Neural progenitor cell (in vitro differentiated cells): ENCODE data around the gene ATP8A1. TPM values are rescaled to one million over a fixed set of nuclear protein-coding genes. Genes with fewer than 3 reads are reported as not detected.
"Not testable (repeated sequence)": the region's sequence is repeated elsewhere in the genome, so short reads cannot be mapped to it uniquely, and the experiment has no call there.

Experiments used
- DNase-seq: peaks from one replicate; pipeline ENCODE4 v3.0.0-alpha.2; 2016; ENCODE audit warnings: low spot score
- H2AFZ ChIP-seq: fragments of 200-600 bp; sonication (generic); replicated peaks from 2 replicates; pipeline ENCODE4 v1.6.1; 2016; ENCODE audit warnings: antibody characterized with exemption
- H3F3A ChIP-seq: fragments of 200-600 bp; sonication (generic); 2 replicates; pipeline ENCODE4 v1.6.1; 2016; ENCODE audit warnings: antibody characterized with exemption, low read depth
- H3K27ac ChIP-seq: fragments of 200-600 bp; sonication (generic); 2 replicates; pipeline ENCODE4 v1.5.1; 2016; ENCODE audit warnings: mild to moderate bottlenecking
- H3K27me3 ChIP-seq: fragments of 200-600 bp; sonication (generic); 2 replicates; pipeline ENCODE4 v1.6.1; 2016; ENCODE audit warnings: mild to moderate bottlenecking, moderate library complexity
- H3K36me3 ChIP-seq: fragments of 200-600 bp; sonication (generic); 2 replicates; pipeline ENCODE4 v1.5.1; 2016
- H3K4me1 ChIP-seq: fragments of 200-600 bp; sonication (generic); 2 replicates; pipeline ENCODE4 v1.6.1; 2016; ENCODE audit warnings: mixed run types
- H3K4me2 ChIP-seq: fragments of 200-600 bp; sonication (generic); 2 replicates; pipeline ENCODE4 v1.6.1; 2016
- H3K4me3 ChIP-seq: fragments of 200-600 bp; sonication (generic); 2 replicates; pipeline ENCODE4 v1.5.1; 2016
- H3K79me2 ChIP-seq: fragments of 200-600 bp; sonication (generic); 2 replicates; pipeline ENCODE4 v1.6.1; 2016; ENCODE audit warnings: low read depth
- H3K9ac ChIP-seq: fragments of 200-600 bp; sonication (generic); 2 replicates; pipeline ENCODE4 v1.6.1; 2016
- H3K9me3 ChIP-seq: fragments of 200-600 bp; sonication (generic); 2 replicates; pipeline ENCODE4 v1.5.1; 2016; ENCODE audit warnings: low read depth
- H4K20me1 ChIP-seq: fragments of 200-600 bp; sonication (generic); 2 replicates; pipeline ENCODE4 v1.6.1; 2016; ENCODE audit warnings: low read depth
- H3K27ac Mint-ChIP-seq: 3 replicates; pipeline ENCODE4 v1.8.0; 2021; ENCODE audit warnings: mixed read lengths
- H3K27me3 Mint-ChIP-seq: 2 replicates; pipeline ENCODE4 v1.8.0; 2022; ENCODE audit warnings: low read depth, mild to moderate bottlenecking, inconsistent platforms, moderate library complexity, mixed read lengths; ENCODE audit not compliant: insufficient read depth
- H3K36me3 Mint-ChIP-seq: 3 replicates; pipeline ENCODE4 v1.8.0; 2021; ENCODE audit warnings: mixed read lengths
- H3K4me1 Mint-ChIP-seq: 3 replicates; pipeline ENCODE4 v1.8.0; 2021; ENCODE audit warnings: mixed read lengths
- H3K4me3 Mint-ChIP-seq: 3 replicates; pipeline ENCODE4 v1.8.0; 2021; ENCODE audit warnings: mild to moderate bottlenecking, moderate library complexity, mixed read lengths
- H3K9me3 Mint-ChIP-seq: 3 replicates; pipeline ENCODE4 v1.8.0; 2020; ENCODE audit warnings: mixed read lengths
- EZH2 ChIP-seq: fragments of 200-600 bp; sonication (generic); IDR thresholded peaks from 2 replicates; pipeline ENCODE4 v1.6.1; 2017; ENCODE audit warnings: antibody characterized with exemption, mild to moderate bottlenecking, moderate library complexity
- EZH2phosphoT487 ChIP-seq: fragments of 200-600 bp; sonication (generic); IDR thresholded peaks from 2 replicates; pipeline ENCODE4 v1.6.1; 2017; ENCODE audit warnings: antibody characterized with exemption
- total RNA-seq: library from RNA; depleted of rRNA; stranded (reverse); fragments of >200 nt; gene quantifications from 2 replicates; pipeline ENCODE4 v1.2.3, GENCODE V29; 2015; ENCODE audit warnings: low replicate concordance
- TF ChIP-seq, protein P1 (sequence below): fragments of 200-600 bp; sonication (generic); IDR thresholded peaks from 2 replicates; pipeline ENCODE4 v1.5.1; 2017; ENCODE audit warnings: antibody characterized with exemption, mild to moderate bottlenecking

The ATP8A1 gene
- total RNA-seq, 1 donor from 2014 or later = 46.1 TPM

DNA sequence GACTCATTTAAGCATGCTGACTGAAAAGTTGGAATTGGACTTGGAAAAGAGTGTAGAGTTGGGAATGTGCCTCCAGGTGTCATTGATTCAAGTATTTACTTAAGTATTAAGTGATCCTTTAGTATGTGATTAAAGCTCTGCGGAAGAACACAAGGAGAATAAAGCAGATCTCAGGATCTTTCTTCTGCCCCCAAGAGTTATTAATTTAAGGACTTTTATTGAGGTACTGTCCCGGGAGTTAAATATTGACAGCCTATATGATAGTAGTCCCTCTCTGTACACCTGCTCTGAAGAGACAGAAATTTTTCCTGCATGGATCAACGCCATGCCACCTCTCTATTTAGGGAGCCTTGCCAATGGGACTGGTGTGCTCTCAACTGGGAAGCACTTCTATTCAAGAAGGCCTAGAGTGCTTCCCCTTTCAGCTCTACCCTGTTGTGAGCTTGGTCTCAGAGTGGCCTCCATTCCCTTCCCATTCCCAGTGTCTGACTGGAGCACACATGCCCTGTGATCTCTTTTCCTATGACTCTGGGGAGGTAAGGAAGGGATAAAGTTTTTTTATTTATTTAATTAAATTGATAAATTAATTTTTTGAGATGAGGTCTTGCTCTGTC is 183.7 kb downstream of the ATP8A1 start:
- Histone ChIP-seq H3K27me3 (no peaks in the 10 kb centered on the region), H3K4me2 (no peak overlapping the region), H3K79me2 (no peaks in the 10 kb centered on the region), H3K4me3 (no peak overlapping the region), H4K20me1 (no peaks in the 10 kb centered on the region), H2AFZ (no peak overlapping the region), H3F3A (no peaks in the 10 kb centered on the region), H3K4me1 (no peaks in the 10 kb centered on the region), H3K27ac (no peak overlapping the region), H3K9ac (no peak overlapping the region), H3K36me3 (no peaks in the 10 kb centered on the region), H3K9me3 (no peaks in the 10 kb centered on the region)
- no peaks in the 10 kb centered on the region for H3K36me3 Mint-ChIP-seq
- TF ChIP-seq EZH2phosphoT487 (no peak), EZH2 (no peak)
- TF ChIP-seq, protein P1, sequence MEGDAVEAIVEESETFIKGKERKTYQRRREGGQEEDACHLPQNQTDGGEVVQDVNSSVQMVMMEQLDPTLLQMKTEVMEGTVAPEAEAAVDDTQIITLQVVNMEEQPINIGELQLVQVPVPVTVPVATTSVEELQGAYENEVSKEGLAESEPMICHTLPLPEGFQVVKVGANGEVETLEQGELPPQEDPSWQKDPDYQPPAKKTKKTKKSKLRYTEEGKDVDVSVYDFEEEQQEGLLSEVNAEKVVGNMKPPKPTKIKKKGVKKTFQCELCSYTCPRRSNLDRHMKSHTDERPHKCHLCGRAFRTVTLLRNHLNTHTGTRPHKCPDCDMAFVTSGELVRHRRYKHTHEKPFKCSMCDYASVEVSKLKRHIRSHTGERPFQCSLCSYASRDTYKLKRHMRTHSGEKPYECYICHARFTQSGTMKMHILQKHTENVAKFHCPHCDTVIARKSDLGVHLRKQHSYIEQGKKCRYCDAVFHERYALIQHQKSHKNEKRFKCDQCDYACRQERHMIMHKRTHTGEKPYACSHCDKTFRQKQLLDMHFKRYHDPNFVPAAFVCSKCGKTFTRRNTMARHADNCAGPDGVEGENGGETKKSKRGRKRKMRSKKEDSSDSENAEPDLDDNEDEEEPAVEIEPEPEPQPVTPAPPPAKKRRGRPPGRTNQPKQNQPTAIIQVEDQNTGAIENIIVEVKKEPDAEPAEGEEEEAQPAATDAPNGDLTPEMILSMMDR = no peak
- no peaks in the 10 kb centered on the region for H3K4me1 Mint-ChIP-seq
- peaks cover 2% of the 10 kb centered on the region for H3K9me3 Mint-ChIP-seq
- peaks cover 2% of the 10 kb centered on the region for H3K27me3 Mint-ChIP-seq
- H3K4me3 Mint-ChIP-seq = no peak overlapping the region
- H3K27ac Mint-ChIP-seq = no peak overlapping the region
- no peak for DNase-seq

DNA sequence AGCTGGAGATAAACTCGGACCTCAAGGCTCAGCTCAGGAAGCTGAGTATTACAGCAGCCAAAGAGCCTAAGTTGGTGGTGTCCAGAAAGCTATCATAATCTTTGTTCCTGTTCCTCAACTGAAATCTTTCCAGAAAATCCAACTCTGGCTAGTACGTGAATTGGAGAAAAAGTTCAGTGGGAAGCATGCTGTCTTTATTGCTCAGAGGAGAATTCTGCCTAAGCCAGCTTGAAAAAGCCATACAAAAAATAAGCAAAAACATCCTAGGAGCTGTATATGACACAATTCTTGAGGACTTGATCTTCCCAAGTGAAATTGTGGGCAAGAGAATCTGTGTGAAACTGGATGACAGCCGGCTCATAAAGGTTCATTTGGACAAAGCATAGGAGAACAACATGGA is 185.0 kb downstream of the ATP8A1 start:
- H3K27ac ChIP-seq = no peak overlapping the region
- TF ChIP-seq EZH2 (no peak), EZH2phosphoT487 (no peak)
- TF ChIP-seq, protein P1 = no peak
- Mint-ChIP-seq H3K4me3 (no peak overlapping the region), H3K36me3 (peaks cover 2% of the 10 kb centered on the region), H3K27me3 (peaks cover 2% of the 10 kb centered on the region), H3K27ac (no peak overlapping the region), H3K4me1 (peaks cover 7% of the 10 kb centered on the region), H3K9me3 (peaks cover 2% of the 10 kb centered on the region)
- DNase-seq = no peak
- H3K4me2 ChIP-seq = no peak overlapping the region
- H2AFZ ChIP-seq = no peak overlapping the region
- H3K36me3 ChIP-seq = no peaks in the 10 kb centered on the region
- H3K9me3 ChIP-seq = no peaks in the 10 kb centered on the region
- H3F3A ChIP-seq = no peaks in the 10 kb centered on the region
- no peak overlapping the region for H3K4me3 ChIP-seq
- H3K79me2 ChIP-seq = no peaks in the 10 kb centered on the region
- H3K27me3 ChIP-seq = no peaks in the 10 kb centered on the region
- H4K20me1 ChIP-seq = no peaks in the 10 kb centered on the region
- no peak overlapping the region for H3K9ac ChIP-seq
- peaks cover 6% of the 10 kb centered on the region for H3K4me1 ChIP-seq

DNA sequence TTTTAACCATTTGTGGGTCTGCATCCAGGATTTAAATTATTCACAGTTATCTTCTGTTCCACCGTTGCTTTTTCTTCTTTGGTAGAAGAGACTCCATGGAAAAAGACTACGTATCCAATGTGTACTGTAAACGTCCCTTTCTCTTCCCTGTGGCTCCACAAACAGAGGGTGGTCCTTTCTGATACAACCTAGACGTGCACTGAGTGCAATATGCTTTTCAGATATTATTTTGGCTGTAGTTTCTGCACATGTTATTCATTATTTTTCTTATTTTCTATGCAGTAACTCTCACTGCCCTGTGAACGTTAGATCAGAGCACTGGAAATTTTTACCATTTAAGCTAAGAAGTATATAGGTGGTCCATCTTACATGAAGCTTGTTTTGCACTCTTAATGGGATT is 186.9 kb downstream of the ATP8A1 start:
- Histone ChIP-seq H2AFZ (no peak overlapping the region), H4K20me1 (no peaks in the 10 kb centered on the region), H3K27me3 (no peaks in the 10 kb centered on the region), H3F3A (no peaks in the 10 kb centered on the region), H3K27ac (no peak overlapping the region), H3K4me2 (no peak overlapping the region), H3K4me1 (peaks cover 6% of the 10 kb centered on the region), H3K9me3 (no peaks in the 10 kb centered on the region), H3K4me3 (no peak overlapping the region), H3K79me2 (no peaks in the 10 kb centered on the region), H3K9ac (no peak overlapping the region), H3K36me3 (no peaks in the 10 kb centered on the region)
- Mint-ChIP-seq H3K4me1 (peaks cover 7% of the 10 kb centered on the region), H3K4me3 (no peak overlapping the region), H3K27ac (no peak overlapping the region), H3K9me3 (peaks cover 2% of the 10 kb centered on the region), H3K27me3 (no peaks in the 10 kb centered on the region), H3K36me3 (peaks cover 2% of the 10 kb centered on the region)
- no peak for TF ChIP-seq EZH2phosphoT487
- TF ChIP-seq, protein P1 = no peak
- no peak for TF ChIP-seq EZH2
- DNase-seq = no peak

DNA sequence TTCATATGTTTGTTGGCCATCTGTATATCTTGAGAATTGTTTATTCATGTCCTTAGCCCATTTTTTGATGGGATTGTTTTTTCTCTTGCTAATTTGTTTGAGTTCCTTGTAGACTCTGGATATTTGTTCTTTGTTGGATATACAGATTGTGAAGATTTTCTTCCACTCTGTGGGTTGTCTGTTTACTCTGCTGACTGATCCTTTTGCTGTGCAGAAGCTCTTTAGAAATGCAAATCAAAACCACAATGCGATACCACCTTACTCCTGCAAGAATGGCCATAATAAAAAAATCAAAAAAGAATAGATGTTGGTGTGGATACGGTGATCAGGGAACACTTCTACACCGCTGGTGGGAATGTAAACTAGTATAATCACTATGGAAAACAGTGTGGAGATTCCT is 189.1 kb downstream of the ATP8A1 start:
- H3K9me3 ChIP-seq, H3K36me3 ChIP-seq, H3F3A ChIP-seq, H3K27me3 Mint-ChIP-seq, H3K4me2 ChIP-seq, H2AFZ ChIP-seq, H3K9ac ChIP-seq, H4K20me1 ChIP-seq, H3K4me1 ChIP-seq, H3K79me2 ChIP-seq, H3K36me3 Mint-ChIP-seq, H3K9me3 Mint-ChIP-seq, H3K4me1 Mint-ChIP-seq, H3K27me3 ChIP-seq, H3K4me3 Mint-ChIP-seq, DNase-seq, H3K27ac ChIP-seq, H3K4me3 ChIP-seq: not testable (repeated sequence)
- peak overlapping the region; percentile 30 for H3K27ac Mint-ChIP-seq
